MCF 10A (cell line): Measurements from ENCODE around the gene TBXAS1. TPM values are rescaled to one million over a fixed set of nuclear protein-coding genes. Genes with fewer than 3 reads are reported as not detected.

Source experiments
- BruUV-seq: library from RNA; stranded (reverse); fragments of 400-500 nt; replicated peaks from 2 replicates; lab custom pipeline; 2021; lab: Mats Ljungman, UMichigan
- CTCF ChIA-PET: fragments of 300-600 bp; sonication (Branson Sonifier 250); formaldehyde crosslinking; extraction: SDS; loops from one replicate; lab custom pipeline; 2021; ENCODE audit warnings: antibody characterized with exemption, inconsistent platforms; lab: Yijun Ruan, JAX
- POLR2A ChIA-PET: fragments of 300-600, 350-650 bp; sonication (Branson Sonifier 250); formaldehyde crosslinking; extraction: SDS; loops from one replicate; lab custom pipeline; 2020; ENCODE audit warnings: antibody characterized with exemption, inconsistent platforms; lab: Yijun Ruan, JAX
- DNase-seq: peaks from one replicate; pipeline ENCODE4 v3.0.0-alpha.2; 2018; ENCODE audit not compliant: unreplicated experiment
- H3K27ac Mint-ChIP-seq: one replicate; pipeline ENCODE4 v1.8.0; 2022; ENCODE audit warnings: mild to moderate bottlenecking, low read depth, mixed read lengths; ENCODE audit not compliant: unreplicated experiment
- H3K27me3 Mint-ChIP-seq: one replicate; pipeline ENCODE4 v1.8.0; 2022; ENCODE audit warnings: mixed read lengths; ENCODE audit not compliant: insufficient read depth, unreplicated experiment
- H3K36me3 Mint-ChIP-seq: one replicate; pipeline ENCODE4 v1.8.0; 2022; ENCODE audit warnings: mild to moderate bottlenecking, moderate library complexity, mixed read lengths; ENCODE audit not compliant: insufficient read depth, unreplicated experiment
- H3K4me1 Mint-ChIP-seq: one replicate; pipeline ENCODE4 v1.8.0; 2022; ENCODE audit warnings: mixed read lengths; ENCODE audit not compliant: insufficient read depth, unreplicated experiment
- H3K4me3 Mint-ChIP-seq: one replicate; pipeline ENCODE4 v1.8.0; 2022; ENCODE audit warnings: mild to moderate bottlenecking, moderate library complexity, mixed read lengths; ENCODE audit not compliant: unreplicated experiment
- H3K9me3 Mint-ChIP-seq: one replicate; pipeline ENCODE4 v1.8.0; 2022; ENCODE audit warnings: mixed read lengths; ENCODE audit not compliant: unreplicated experiment
- CTCF ChIP-seq: fragments of 200-600 bp; IDR thresholded peaks from one replicate; pipeline ENCODE4 v1.8.0; 2022; ENCODE audit warnings: antibody characterized with exemption, mild to moderate bottlenecking; ENCODE audit not compliant: unreplicated experiment
- intact Hi-C: fragments of 100-400 bp; cut with micrococcal nuclease; formaldehyde crosslinking; loops from 2 replicates; pipeline ENCODE4 v1.14.1; 2022
- total RNA-seq: library from RNA; stranded (reverse); gene quantifications from 2 replicates; pipeline ENCODE4 v1.2.3, GENCODE V29; 2022

The TBXAS1 gene
- total RNA-seq, 1 experiment from 2014 or later: 1.5 TPM

DNA sequence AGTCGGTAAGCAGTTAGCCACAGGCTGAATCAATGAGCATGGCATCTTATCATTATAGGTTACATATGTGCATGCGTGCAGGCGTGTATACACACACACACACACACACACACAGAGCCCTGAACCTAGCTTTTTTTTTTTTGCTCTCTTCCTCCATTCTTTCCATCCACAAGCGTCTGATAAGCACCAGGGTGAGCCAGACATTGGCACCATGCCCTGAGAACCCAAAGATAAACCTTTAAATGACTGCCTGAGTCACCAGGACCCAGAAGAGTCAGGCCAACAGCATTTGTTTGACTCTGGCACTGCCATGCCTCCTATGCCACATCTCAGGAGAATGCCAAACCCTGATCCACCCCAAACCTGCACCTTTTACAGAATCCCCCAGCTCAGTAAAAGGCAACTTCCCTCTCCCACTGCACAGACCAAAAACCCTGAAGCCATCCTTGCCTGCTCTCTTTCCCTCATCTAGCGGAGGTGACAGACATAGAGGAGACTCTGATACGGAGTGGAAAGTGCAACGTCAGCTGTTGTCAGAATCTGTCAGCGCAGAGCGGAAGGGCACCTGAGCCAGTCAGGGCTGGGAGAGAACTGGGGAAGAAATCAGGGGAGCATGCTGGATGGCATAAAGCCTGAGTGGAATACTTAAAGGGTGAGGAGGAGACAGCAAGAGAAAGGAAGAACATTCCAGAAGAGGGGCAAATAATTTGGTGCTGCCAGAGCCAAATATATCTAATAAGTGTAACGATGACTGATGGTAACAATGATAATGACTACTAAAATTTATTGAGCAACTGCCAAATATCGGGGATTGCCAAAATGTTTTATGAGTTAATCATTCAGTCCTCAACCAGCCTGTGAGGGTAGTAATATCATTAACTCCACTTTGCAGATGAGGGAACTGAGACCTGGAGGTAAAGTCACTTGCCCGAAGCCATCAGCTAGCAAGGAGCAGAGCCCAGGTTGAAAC is 230.5 kb downstream of the TBXAS1 start:
- no peaks in the 10 kb centered on the region for H3K27me3 Mint-ChIP-seq
- no TSS peak for BruUV-seq
- H3K9me3 Mint-ChIP-seq: no peaks in the 10 kb centered on the region
- POLR2A ChIA-PET: interaction anchor here (0.6 to 1.8 kb wide), 5 partner anchors 10 to 325 kb away, joined by 3 to 7 read pairs (median 4); no protein-coding TSS in a partner anchor
- H3K4me3 Mint-ChIP-seq: peak overlapping the region; percentile 78
- TF ChIP-seq CTCF: no peak
- CTCF ChIA-PET: interaction anchor here (0.6 to 1.2 kb wide), 4 partner anchors 22 to 318 kb away, joined by 3 to 4 read pairs (median 4); no protein-coding TSS in a partner anchor
- DNase-seq: peak; percentile 85
- peak overlapping the region; percentile 21 for H3K27ac Mint-ChIP-seq
- intact Hi-C loops: no loop called here
- peaks cover 9% of the 10 kb centered on the region for H3K36me3 Mint-ChIP-seq
- peaks cover 39% of the 10 kb centered on the region for H3K4me1 Mint-ChIP-seq

GRCh38 chr7:140060243-140060630 is 231.2 kb downstream of the TBXAS1 start:
- H3K36me3 Mint-ChIP-seq: peaks cover 8% of the 10 kb centered on the region
- intact Hi-C loops: no loop called here
- CTCF ChIA-PET: interaction anchor here (0.6 to 1.2 kb wide), 3 partner anchors 21 to 267 kb away, joined by 3 to 4 read pairs (median 4); no protein-coding TSS in a partner anchor

GRCh38 chr7:140060788-140061606 is 231.9 kb downstream of the TBXAS1 start:
- H3K27ac Mint-ChIP-seq: peak overlapping the region; percentile 21
- POLR2A ChIA-PET: interaction anchor here (0.6 to 3.2 kb wide), 8 partner anchors 14 to 116 kb away, joined by 3 to 18 read pairs (median 5); partner anchors contain the start of gene KDM7A

More at GRCh38 chr7:140060243-140060630, 231.2 kb downstream of the TBXAS1 start:
- H3K4me1 Mint-ChIP-seq: peaks cover 39% of the 10 kb centered on the region
- peak overlapping the region; percentile 78 for H3K4me3 Mint-ChIP-seq
- no peaks in the 10 kb centered on the region for H3K27me3 Mint-ChIP-seq
- POLR2A ChIA-PET: interaction anchor here (0.9 to 1.8 kb wide), 4 partner anchors 11 to 26 kb away, joined by 3 to 7 read pairs (median 5); no protein-coding TSS in a partner anchor
- no peak for TF ChIP-seq CTCF
- DNase-seq: peak; percentile 48
- BruUV-seq: no TSS peak
- H3K9me3 Mint-ChIP-seq: no peaks in the 10 kb centered on the region
- H3K27ac Mint-ChIP-seq: peak overlapping the region; percentile 21

More at GRCh38 chr7:140060788-140061606, 231.9 kb downstream of the TBXAS1 start:
- CTCF ChIA-PET: interaction anchor here (0.7 to 1.2 kb wide), 2 partner anchors 28 to 266 kb away, joined by 3 to 4 read pairs; no protein-coding TSS in a partner anchor
- TF ChIP-seq CTCF: no peak
- Mint-ChIP-seq H3K36me3 (peaks cover under 1% of the 10 kb centered on the region), H3K27me3 (no peaks in the 10 kb centered on the region), H3K9me3 (peaks cover 6% of the 10 kb centered on the region), H3K4me3 (peak overlapping the region; percentile 78), H3K4me1 (peaks cover 39% of the 10 kb centered on the region)
- TSS peak; percentile 17 for BruUV-seq
- intact Hi-C loops: no loop called here
- peak; percentile 9 for DNase-seq
